CD14-positive monocyte (primary cell): Measurements from ENCODE around the gene CC2D1A. TPM values are rescaled to one million over a fixed set of nuclear protein-coding genes. Genes with fewer than 3 reads are reported as not detected.

Source experiments
- DNase-seq, 3 donors: peaks; one replicate each; pipeline ENCODE4 v3.0.0-alpha.2; 2011 to 2022
- H2AFZ ChIP-seq: 2 replicates; pipeline ENCODE4 v1.6.0; 2012; ENCODE audit warnings: mild to moderate bottlenecking, low read depth, low read length, inconsistent platforms; ENCODE audit not compliant: insufficient read depth, poor library complexity, severe bottlenecking
- H3K27ac ChIP-seq, 2 donors: 1 replicate in 1 of 2; 2 replicates in 1 of 2; pipeline ENCODE4 v1.5.1; 2012 to 2013; ENCODE audit warnings: low read length in 2 of 2, control low read depth in 1 of 2, inconsistent platforms in 1 of 2, low read depth in 1 of 2, mild to moderate bottlenecking in 1 of 2
- H3K27me3 ChIP-seq, 2 donors: one replicate each; pipeline versions ENCODE4 v1.6.0 to v1.6.1; 2011 to 2013; ENCODE audit warnings: low read length in 2 of 2; ENCODE audit not compliant: control insufficient read depth in 2 of 2, insufficient read depth in 2 of 2
- H3K36me3 ChIP-seq, 2 donors: replicated peaks in 1 of 2; 1 replicate in 1 of 2; 2 replicates in 1 of 2; pipeline versions ENCODE4 v1.5.1 to v1.6.1; 2012 to 2013; ENCODE audit warnings: low read length in 2 of 2, control low read depth in 1 of 2, inconsistent platforms in 1 of 2, mild to moderate bottlenecking in 1 of 2; ENCODE audit not compliant: insufficient read depth in 2 of 2, control insufficient read depth in 1 of 2
- H3K4me1 ChIP-seq, 2 donors: 1 replicate in 1 of 2; 2 replicates in 1 of 2; pipeline versions ENCODE4 v1.5.1 to v1.6.1; 2012 to 2013; ENCODE audit warnings: low read length in 2 of 2, control low read depth in 1 of 2, inconsistent platforms in 1 of 2, mild to moderate bottlenecking in 1 of 2, moderate library complexity in 1 of 2; ENCODE audit not compliant: insufficient read depth in 2 of 2, control insufficient read depth in 1 of 2
- H3K4me2 ChIP-seq: replicated peaks from 2 replicates; pipeline ENCODE3; 2012; ENCODE audit warnings: low read length, moderate library complexity, mild to moderate bottlenecking; ENCODE audit not compliant: poor library complexity, severe bottlenecking; ENCODE audit errors: extremely low read depth
- H3K4me3 ChIP-seq, 3 experiments: fragments of 200-600 bp in 1 of 3; sonication (generic) in 1 of 3; replicated peaks in 1 of 3; 1 replicate in 2 of 3; 2 replicates in 1 of 3; pipeline ENCODE4 v1.5.1; 2011 to 2013; ENCODE audit warnings: low read length in 3 of 3, mild to moderate bottlenecking in 3 of 3, control low read depth in 2 of 3, low read depth in 2 of 3, inconsistent platforms in 1 of 3, moderate library complexity in 1 of 3
- H3K79me2 ChIP-seq: 2 replicates; pipeline ENCODE4 v1.6.0; 2012; ENCODE audit warnings: mild to moderate bottlenecking, control low read depth, inconsistent platforms, low read length, moderate library complexity; ENCODE audit not compliant: insufficient read depth
- H3K9ac ChIP-seq: 2 replicates; pipeline ENCODE4 v1.6.0; 2017; ENCODE audit warnings: low read length, mild to moderate bottlenecking; ENCODE audit not compliant: insufficient read depth, poor library complexity, severe bottlenecking
- H3K9me3 ChIP-seq, 2 donors: replicated peaks in 1 of 2; 1 replicate in 1 of 2; 2 replicates in 1 of 2; pipeline versions ENCODE4 v1.5.1 to v1.6.1; 2012 to 2013; ENCODE audit warnings: low read length in 2 of 2, control low read depth in 1 of 2; ENCODE audit not compliant: control insufficient read depth in 1 of 2, insufficient read depth in 1 of 2
- H4K20me1 ChIP-seq: 2 replicates; pipeline ENCODE4 v1.6.0; 2012; ENCODE audit warnings: mild to moderate bottlenecking, low read length, control low read depth, moderate library complexity; ENCODE audit not compliant: insufficient read depth
- H3K27ac Mint-ChIP-seq, 7 donors: one replicate each; pipeline ENCODE4 v1.8.0; 2020; ENCODE audit warnings: mild to moderate bottlenecking in 7 of 7, mixed read lengths in 7 of 7, moderate library complexity in 6 of 7, inconsistent platforms in 2 of 7
- H3K27me3 Mint-ChIP-seq, 3 donors: one replicate each; pipeline ENCODE4 v1.8.0; 2021 to 2022; ENCODE audit warnings: low read depth in 3 of 3, mild to moderate bottlenecking in 3 of 3, mixed read lengths in 3 of 3, moderate library complexity in 3 of 3, inconsistent platforms in 1 of 3
- H3K36me3 Mint-ChIP-seq, 2 donors: one replicate each; pipeline ENCODE4 v1.8.0; 2020; ENCODE audit warnings: mixed read lengths in 2 of 2, inconsistent platforms in 1 of 2, mild to moderate bottlenecking in 1 of 2
- H3K4me1 Mint-ChIP-seq: one replicate; pipeline ENCODE4 v1.8.0; 2020; ENCODE audit warnings: mild to moderate bottlenecking, mixed read lengths
- H3K4me3 Mint-ChIP-seq, 2 donors: one replicate each; pipeline ENCODE4 v1.8.0; 2020; ENCODE audit warnings: mild to moderate bottlenecking in 2 of 2, mixed read lengths in 2 of 2, moderate library complexity in 1 of 2
- H3K9me3 Mint-ChIP-seq, 7 donors: one replicate each; pipeline ENCODE4 v1.8.0; 2020 to 2022; ENCODE audit warnings: mixed read lengths in 7 of 7, mild to moderate bottlenecking in 6 of 7, moderate library complexity in 6 of 7, inconsistent platforms in 2 of 7
- WGBS: methylation state at CpG from one replicate; pipeline ENCODE4 v1.1.5; 2013; ENCODE audit warnings: missing lambda C conversion rate; ENCODE audit not compliant: insufficient coverage; 5-methylcytosine and 5-hydroxymethylcytosine counted together
- intact Hi-C, 2 donors: fragments of 100-400 bp; cut with micrococcal nuclease; formaldehyde crosslinking; loops; one replicate each; pipeline versions ENCODE4 v1.15.0 to v1.15.1; 2023
- polyA plus RNA-seq, 3 donors: library from polyadenylated mRNA; depleted of rRNA in 1 of 3; unstranded in 2 of 3; stranded (reverse) in 1 of 3; fragments of 300-500 nt in 2 of 3; fragments of >200 nt in 1 of 3; fragmentation: Illumina TruSeq in 2 of 3; gene quantifications; 1 replicate in 2 of 3; 2 replicates in 1 of 3; pipeline ENCODE4 v1.2.3, GENCODE V29; 2012 to 2021
- TF ChIP-seq, protein P1 (sequence below): fragments of 200-600 bp; IDR thresholded peaks from one replicate; pipeline ENCODE4 v1.8.0; 2022; ENCODE audit warnings: antibody characterized with exemption, mild to moderate bottlenecking

CC2D1A gene
- polyA plus RNA-seq, 3 donors = 4.6 to 27.0 (median 6.2) TPM

DNA sequence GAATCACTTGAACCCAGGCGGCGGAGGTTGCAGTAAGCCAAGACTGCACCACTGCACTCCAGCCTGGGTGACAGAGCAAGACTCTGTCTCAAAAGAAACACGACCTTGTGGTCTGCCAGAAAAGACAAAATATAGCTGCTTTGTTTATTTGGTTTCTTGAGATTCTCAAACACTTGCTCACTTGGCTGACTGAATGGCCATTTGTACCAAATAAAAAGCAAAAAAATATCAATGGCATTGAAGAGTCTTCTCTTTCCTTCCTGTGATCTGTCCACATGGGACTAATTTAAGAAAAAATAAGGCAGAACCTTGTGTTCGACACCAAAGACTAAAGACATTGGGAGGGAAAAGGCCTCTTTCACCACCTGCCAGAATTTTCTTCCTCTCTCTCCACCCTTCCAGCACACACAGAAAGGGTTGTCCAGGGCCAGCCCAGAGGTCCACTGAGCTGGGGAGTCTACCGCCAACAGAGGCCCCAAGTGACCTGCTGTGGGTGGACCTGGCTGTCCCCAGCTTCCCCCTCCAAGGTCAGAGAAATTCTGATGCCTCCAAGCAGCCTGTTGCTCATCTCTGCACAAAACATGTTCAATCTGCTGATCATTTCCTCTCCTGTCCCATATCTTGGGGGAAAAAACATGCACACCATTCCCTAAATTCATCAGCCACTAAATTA, 6.0 kb upstream of the CC2D1A start:
- no peak overlapping the region for H3K4me3 Mint-ChIP-seq
- H3K27ac Mint-ChIP-seq = no peak overlapping the region
- intact Hi-C loops = no loop called here
- no peaks in the 10 kb centered on the region for H3K36me3 Mint-ChIP-seq
- no peak for DNase-seq
- no peak overlapping the region for H3K4me2 ChIP-seq
- H3K4me3 ChIP-seq = no peak overlapping the region
- H2AFZ ChIP-seq = no peak overlapping the region
- H3K9me3 Mint-ChIP-seq = no peaks in the 10 kb centered on the region
- H3K27ac ChIP-seq = no peak overlapping the region
- 97% methylated on average over 3 of the region's 5 CpGs for WGBS
- H3K4me1 ChIP-seq = no peaks in the 10 kb centered on the region
- H3K27me3 ChIP-seq = no peaks in the 10 kb centered on the region
- no peaks in the 10 kb centered on the region for H3K36me3 ChIP-seq
- H3K9ac ChIP-seq = no peak overlapping the region
- TF ChIP-seq, protein P1, sequence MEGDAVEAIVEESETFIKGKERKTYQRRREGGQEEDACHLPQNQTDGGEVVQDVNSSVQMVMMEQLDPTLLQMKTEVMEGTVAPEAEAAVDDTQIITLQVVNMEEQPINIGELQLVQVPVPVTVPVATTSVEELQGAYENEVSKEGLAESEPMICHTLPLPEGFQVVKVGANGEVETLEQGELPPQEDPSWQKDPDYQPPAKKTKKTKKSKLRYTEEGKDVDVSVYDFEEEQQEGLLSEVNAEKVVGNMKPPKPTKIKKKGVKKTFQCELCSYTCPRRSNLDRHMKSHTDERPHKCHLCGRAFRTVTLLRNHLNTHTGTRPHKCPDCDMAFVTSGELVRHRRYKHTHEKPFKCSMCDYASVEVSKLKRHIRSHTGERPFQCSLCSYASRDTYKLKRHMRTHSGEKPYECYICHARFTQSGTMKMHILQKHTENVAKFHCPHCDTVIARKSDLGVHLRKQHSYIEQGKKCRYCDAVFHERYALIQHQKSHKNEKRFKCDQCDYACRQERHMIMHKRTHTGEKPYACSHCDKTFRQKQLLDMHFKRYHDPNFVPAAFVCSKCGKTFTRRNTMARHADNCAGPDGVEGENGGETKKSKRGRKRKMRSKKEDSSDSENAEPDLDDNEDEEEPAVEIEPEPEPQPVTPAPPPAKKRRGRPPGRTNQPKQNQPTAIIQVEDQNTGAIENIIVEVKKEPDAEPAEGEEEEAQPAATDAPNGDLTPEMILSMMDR = no peak
- no peaks in the 10 kb centered on the region for H3K9me3 ChIP-seq
- H4K20me1 ChIP-seq = no peaks in the 10 kb centered on the region
- peaks cover 3% of the 10 kb centered on the region for H3K4me1 Mint-ChIP-seq
- H3K79me2 ChIP-seq = no peaks in the 10 kb centered on the region
- peaks cover 0 to 5% (median 2%) of the 10 kb centered on the region in 3 donors for H3K27me3 Mint-ChIP-seq

DNA sequence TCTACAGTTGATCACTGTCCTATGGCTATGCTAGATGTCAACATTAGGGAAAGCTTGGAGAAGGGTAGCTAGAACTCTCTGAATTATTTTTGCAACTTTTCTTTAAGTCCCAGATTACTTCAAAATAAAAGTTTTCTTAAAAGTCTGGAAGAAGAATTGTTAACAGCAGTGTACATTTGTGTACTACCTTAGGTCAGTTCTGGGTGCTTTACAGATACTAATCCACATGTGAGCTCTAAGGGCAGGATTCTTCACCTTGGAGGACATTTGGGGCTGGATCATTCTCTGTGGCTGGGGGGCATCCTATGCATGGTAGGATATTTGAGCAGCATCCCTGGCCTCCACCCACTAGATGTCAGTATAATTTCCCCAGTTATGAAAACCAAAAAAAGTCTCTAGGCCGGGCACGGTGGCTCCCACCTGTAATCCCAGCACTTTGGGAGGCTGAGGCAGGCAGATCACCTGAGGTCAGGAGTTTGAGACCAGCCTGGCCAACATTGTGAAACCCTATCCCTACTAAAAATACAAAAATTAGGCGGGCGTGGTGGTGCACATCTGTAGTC, 2.9 kb upstream of the CC2D1A start:
- no peaks in the 10 kb centered on the region for H3K9me3 ChIP-seq
- no peak overlapping the region for H3K4me3 ChIP-seq
- Mint-ChIP-seq H3K36me3 (no peaks in the 10 kb centered on the region), H3K9me3 (no peaks in the 10 kb centered on the region), H3K27me3 (peaks cover 0 to 5% (median 3%) of the 10 kb centered on the region in 3 donors), H3K27ac (no peak overlapping the region), H3K4me1 (peaks cover 18% of the 10 kb centered on the region), H3K4me3 (no peak overlapping the region)
- H3K79me2 ChIP-seq = peaks cover 9% of the 10 kb centered on the region
- intact Hi-C loops = no loop called here
- TF ChIP-seq, protein P1 = peak; percentile 57
- H3K36me3 ChIP-seq = no peaks in the 10 kb centered on the region
- 0% methylated on average over 2 of the region's 4 CpGs for WGBS
- H3K27ac ChIP-seq = no peak overlapping the region
- no peak overlapping the region for H3K4me2 ChIP-seq
- no peaks in the 10 kb centered on the region for H3K27me3 ChIP-seq
- H2AFZ ChIP-seq = no peak overlapping the region
- DNase-seq = no peak
- peaks cover 14 to 20% of the 10 kb centered on the region in 2 donors for H3K4me1 ChIP-seq
- no peaks in the 10 kb centered on the region for H4K20me1 ChIP-seq
- no peak overlapping the region for H3K9ac ChIP-seq
